Measurements from ENCODE around the gene DDOST.

Gene DDOST

GRCh38 chr1:20619999-20620398 lies 41.2 kb downstream of the DDOST start:
- Histone ChIP-seq H3K4me3 (ENCODE audit: insufficient read depth, low read length, poor library complexity, severe bottlenecking) (no peak overlapping the region), H4K20me1 (ENCODE audit: low read depth, low read length) (no peaks in the 10 kb centered on the region), H3K27ac (ENCODE audit: low read depth, low read length) (no peak overlapping the region), H2AFZ (ENCODE audit: low read depth, low read length, severe bottlenecking) (no peak overlapping the region), H3K9ac (ENCODE audit: low read length) (no peak overlapping the region), H3K9me3 (ENCODE audit: insufficient read depth, low read length) (no peaks in the 10 kb centered on the region), H3K79me2 (ENCODE audit: insufficient read depth, low read length) (no peaks in the 10 kb centered on the region), H3K4me2 (ENCODE audit: low read depth, low read length, poor library complexity, severe bottlenecking) (no peak overlapping the region), H3F3A (ENCODE audit: insufficient read depth) (no peaks in the 10 kb centered on the region), H3K36me3 (ENCODE audit: low read length) (no peaks in the 10 kb centered on the region), H3K9me2 (replicated peaks; ENCODE audit: insufficient read depth, low read length) (no peaks in the 10 kb centered on the region), H3K27me3 (ENCODE audit: low read length) (no peaks in the 10 kb centered on the region)
- TF ChIP-seq EZH2phosphoT487 (conservative IDR thresholded peaks at IDR 0.05; ENCODE audit: low read length) (no peak), CTCF (IDR thresholded peaks at IDR 0.05; ENCODE audit: insufficient read depth, low read length, poor library complexity, severe bottlenecking) (no peak)

GRCh38 chr1:20618550-20618949 lies 42.6 kb downstream of the DDOST start:
- Histone ChIP-seq H3F3A (ENCODE audit: insufficient read depth) (no peaks in the 10 kb centered on the region), H3K9me3 (ENCODE audit: insufficient read depth, low read length) (no peaks in the 10 kb centered on the region), H3K4me3 (ENCODE audit: insufficient read depth, low read length, poor library complexity, severe bottlenecking) (no peak overlapping the region), H3K4me2 (ENCODE audit: low read depth, low read length, poor library complexity, severe bottlenecking) (no peak overlapping the region), H4K20me1 (ENCODE audit: low read depth, low read length) (no peaks in the 10 kb centered on the region), H3K79me2 (ENCODE audit: insufficient read depth, low read length) (no peaks in the 10 kb centered on the region), H3K9me2 (replicated peaks; ENCODE audit: insufficient read depth, low read length) (no peaks in the 10 kb centered on the region), H3K27me3 (ENCODE audit: low read length) (no peaks in the 10 kb centered on the region), H3K27ac (ENCODE audit: low read depth, low read length) (no peak overlapping the region), H3K36me3 (ENCODE audit: low read length) (no peaks in the 10 kb centered on the region), H2AFZ (ENCODE audit: low read depth, low read length, severe bottlenecking) (no peak overlapping the region), H3K9ac (ENCODE audit: low read length) (no peak overlapping the region)
- no peak for TF ChIP-seq EZH2phosphoT487 (conservative IDR thresholded peaks at IDR 0.05; ENCODE audit: low read length)
- TF ChIP-seq CTCF (IDR thresholded peaks at IDR 0.05; ENCODE audit: insufficient read depth, low read length, poor library complexity, severe bottlenecking) = no peak

- Histone ChIP-seq H3K9me2 (replicated peaks; ENCODE audit: insufficient read depth, low read length) (no peaks in the 10 kb centered on the region), H3K27me3 (ENCODE audit: low read length) (no peaks in the 10 kb centered on the region), H2AFZ (ENCODE audit: low read depth, low read length, severe bottlenecking) (no peak overlapping the region), H3K79me2 (ENCODE audit: insufficient read depth, low read length) (no peaks in the 10 kb centered on the region), H3K9ac (ENCODE audit: low read length) (no peak overlapping the region), H3K4me3 (ENCODE audit: insufficient read depth, low read length, poor library complexity, severe bottlenecking) (no peak overlapping the region), H3K27ac (ENCODE audit: low read depth, low read length) (no peak overlapping the region), H3F3A (ENCODE audit: insufficient read depth) (no peaks in the 10 kb centered on the region), H3K36me3 (ENCODE audit: low read length) (no peaks in the 10 kb centered on the region), H3K4me2 (ENCODE audit: low read depth, low read length, poor library complexity, severe bottlenecking) (no peak overlapping the region), H3K9me3 (ENCODE audit: insufficient read depth, low read length) (no peaks in the 10 kb centered on the region), H4K20me1 (ENCODE audit: low read depth, low read length) (no peaks in the 10 kb centered on the region)
- TF ChIP-seq CTCF (IDR thresholded peaks at IDR 0.05; ENCODE audit: insufficient read depth, low read length, poor library complexity, severe bottlenecking) (no peak), EZH2phosphoT487 (conservative IDR thresholded peaks at IDR 0.05; ENCODE audit: low read length) (no peak)
These were observed 44.2 kb downstream of the DDOST start for GRCh38 chr1:20616847-20617487.

Measured in SU-DHL-6 (cell line).